Activated B cell treated with CpG ODN at 0.5 μM for 24 hours (primary cell): Measurements from ENCODE around the gene NSUN6. TPM values are rescaled to one million over a fixed set of nuclear protein-coding genes. Genes with fewer than 3 reads are reported as not detected.

Experiments
- ATAC-seq: fragments of 200-7000 bp; cut with Tn5 transposase; one replicate; pipeline ENCODE4 v1.10.0; 2021; ENCODE audit warnings: low read depth, mild to moderate bottlenecking, moderate library complexity
- CTCF ChIA-PET: fragments of 350-600 bp; sonication (Branson Sonifier 250); formaldehyde crosslinking; loops from one replicate; lab custom pipeline; 2021; ENCODE audit warnings: antibody characterized with exemption; lab: Charles Lee
- POLR2A ChIA-PET: fragments of 350-600 bp; sonication (Branson Sonifier 250); formaldehyde crosslinking; loops from one replicate; lab custom pipeline; 2021; ENCODE audit warnings: antibody characterized with exemption; lab: Charles Lee
- DNase-seq: peaks from one replicate; pipeline ENCODE4 v3.0.0; 2022
- H3K27ac Mint-ChIP-seq: one replicate; pipeline ENCODE4 v1.8.0; 2020; ENCODE audit warnings: mixed read lengths
- H3K27me3 Mint-ChIP-seq: one replicate; pipeline ENCODE4 v1.8.0; 2021; ENCODE audit warnings: mixed read lengths
- H3K36me3 Mint-ChIP-seq: one replicate; pipeline ENCODE4 v1.8.0; 2021; ENCODE audit warnings: low read depth, mixed read lengths
- H3K4me1 Mint-ChIP-seq: one replicate; pipeline ENCODE4 v1.8.0; 2021; ENCODE audit warnings: mixed read lengths
- H3K4me3 Mint-ChIP-seq: one replicate; pipeline ENCODE4 v1.8.0; 2020; ENCODE audit warnings: mild to moderate bottlenecking, mixed read lengths
- H3K9me3 Mint-ChIP-seq: one replicate; pipeline ENCODE4 v1.8.0; 2020; ENCODE audit warnings: mixed read lengths
- intact Hi-C: fragments of 100-400 bp; cut with micrococcal nuclease; formaldehyde crosslinking; loops from one replicate; pipeline ENCODE4 v1.15.1; 2024
- total RNA-seq: library from RNA; stranded (reverse); gene quantifications from 2 replicates; pipeline ENCODE4 v1.2.3, GENCODE V29; 2022
- TF ChIP-seq, protein P1 (sequence below): fragments of 200-600 bp; IDR thresholded peaks from one replicate; pipeline ENCODE4 v1.8.0; 2022; ENCODE audit warnings: antibody characterized with exemption, mild to moderate bottlenecking

NSUN6 gene
- total RNA-seq, 1 donor from 2014 or later: 18.4 TPM

DNA sequence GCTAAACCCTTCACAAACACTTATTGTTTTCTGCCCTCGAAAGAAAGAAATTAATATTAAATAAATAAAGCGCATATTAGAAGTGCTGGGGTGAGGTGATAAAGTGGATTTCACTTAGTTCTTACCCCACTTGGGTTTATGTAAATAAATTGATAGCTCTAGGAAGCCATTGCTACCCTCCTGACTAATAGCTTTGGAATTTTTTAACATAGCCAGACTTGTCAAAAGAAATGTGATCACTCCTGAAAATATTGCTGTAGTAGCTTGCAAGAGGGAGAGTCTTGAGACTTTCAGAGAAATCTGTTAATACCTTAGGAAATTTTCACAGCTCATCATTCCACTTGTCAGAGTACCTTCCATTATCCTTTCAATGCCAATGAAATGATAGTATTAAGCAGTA is 15.4 kb upstream of the NSUN6 start:
- intact Hi-C loops: no loop called here
- H3K27ac Mint-ChIP-seq: no peak overlapping the region
- POLR2A ChIA-PET: no interaction called here
- ATAC-seq (no peak), DNase-seq (no peak)
- TF ChIP-seq, protein P1, sequence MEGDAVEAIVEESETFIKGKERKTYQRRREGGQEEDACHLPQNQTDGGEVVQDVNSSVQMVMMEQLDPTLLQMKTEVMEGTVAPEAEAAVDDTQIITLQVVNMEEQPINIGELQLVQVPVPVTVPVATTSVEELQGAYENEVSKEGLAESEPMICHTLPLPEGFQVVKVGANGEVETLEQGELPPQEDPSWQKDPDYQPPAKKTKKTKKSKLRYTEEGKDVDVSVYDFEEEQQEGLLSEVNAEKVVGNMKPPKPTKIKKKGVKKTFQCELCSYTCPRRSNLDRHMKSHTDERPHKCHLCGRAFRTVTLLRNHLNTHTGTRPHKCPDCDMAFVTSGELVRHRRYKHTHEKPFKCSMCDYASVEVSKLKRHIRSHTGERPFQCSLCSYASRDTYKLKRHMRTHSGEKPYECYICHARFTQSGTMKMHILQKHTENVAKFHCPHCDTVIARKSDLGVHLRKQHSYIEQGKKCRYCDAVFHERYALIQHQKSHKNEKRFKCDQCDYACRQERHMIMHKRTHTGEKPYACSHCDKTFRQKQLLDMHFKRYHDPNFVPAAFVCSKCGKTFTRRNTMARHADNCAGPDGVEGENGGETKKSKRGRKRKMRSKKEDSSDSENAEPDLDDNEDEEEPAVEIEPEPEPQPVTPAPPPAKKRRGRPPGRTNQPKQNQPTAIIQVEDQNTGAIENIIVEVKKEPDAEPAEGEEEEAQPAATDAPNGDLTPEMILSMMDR: no peak
- H3K4me1 Mint-ChIP-seq: peaks cover 22% of the 10 kb centered on the region
- H3K27me3 Mint-ChIP-seq: no peaks in the 10 kb centered on the region
- peaks cover 40% of the 10 kb centered on the region for H3K36me3 Mint-ChIP-seq
- CTCF ChIA-PET: no interaction called here
- no peaks in the 10 kb centered on the region for H3K9me3 Mint-ChIP-seq
- no peak overlapping the region for H3K4me3 Mint-ChIP-seq

GRCh38 chr10:18665815-18666558 is 14.6 kb upstream of the NSUN6 start:
- POLR2A ChIA-PET: no interaction called here
- no peak overlapping the region for H3K4me3 Mint-ChIP-seq

GRCh38 chr10:18664841-18665478 is 13.6 kb upstream of the NSUN6 start:
- intact Hi-C loops: no loop called here
- H3K4me3 Mint-ChIP-seq: no peak overlapping the region
- peaks cover 38% of the 10 kb centered on the region for H3K4me1 Mint-ChIP-seq
- ChIA-PET POLR2A (no interaction called here), CTCF (no interaction called here)
- TF ChIP-seq, protein P1: no peak
- peaks cover 34% of the 10 kb centered on the region for H3K36me3 Mint-ChIP-seq
- no peak overlapping the region for H3K27ac Mint-ChIP-seq
- no peak for ATAC-seq
- no peak for DNase-seq
- no peaks in the 10 kb centered on the region for H3K9me3 Mint-ChIP-seq
- no peaks in the 10 kb centered on the region for H3K27me3 Mint-ChIP-seq

More at GRCh38 chr10:18665815-18666558, 14.6 kb upstream of the NSUN6 start:
- TF ChIP-seq, protein P1: no peak
- peaks cover 40% of the 10 kb centered on the region for H3K36me3 Mint-ChIP-seq
- H3K9me3 Mint-ChIP-seq: no peaks in the 10 kb centered on the region
- CTCF ChIA-PET: no interaction called here
- intact Hi-C loops: no loop called here
- H3K4me1 Mint-ChIP-seq: peaks cover 30% of the 10 kb centered on the region
- H3K27ac Mint-ChIP-seq: no peak overlapping the region
- no peak for DNase-seq
- no peak for ATAC-seq
- H3K27me3 Mint-ChIP-seq: no peaks in the 10 kb centered on the region

DNA sequence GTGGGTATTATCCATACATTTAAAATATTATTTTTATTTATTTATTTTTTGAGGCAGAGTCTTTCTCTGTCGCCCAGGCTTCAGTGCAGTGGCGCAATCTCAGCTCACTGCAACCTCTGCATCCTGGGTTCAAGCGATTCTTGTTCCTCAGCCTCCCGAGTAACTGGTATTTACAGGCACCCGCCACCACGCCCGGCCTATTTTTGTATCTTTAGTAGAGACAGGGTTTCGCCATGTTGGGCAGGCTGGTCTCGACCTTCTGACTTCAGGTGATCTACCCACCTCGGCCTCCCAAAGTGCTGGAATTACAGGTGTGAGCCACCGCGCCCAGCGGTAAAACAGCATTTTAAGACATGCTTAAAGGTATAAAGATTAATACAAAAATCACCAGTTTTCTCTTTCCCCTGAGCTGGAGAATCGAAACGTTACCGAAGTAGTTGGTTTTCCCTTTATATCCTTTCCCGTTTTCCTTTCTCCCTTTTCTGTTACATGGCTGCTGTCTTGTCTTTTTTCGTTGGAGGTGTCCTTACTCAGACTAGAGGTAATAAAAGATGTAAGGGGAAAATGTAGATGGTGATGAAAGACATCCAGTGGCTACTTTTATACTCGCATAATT is 9.5 kb upstream of the NSUN6 start:
- no peaks in the 10 kb centered on the region for H3K27me3 Mint-ChIP-seq
- CTCF ChIA-PET: no interaction called here
- H3K9me3 Mint-ChIP-seq: no peaks in the 10 kb centered on the region
- peaks cover 22% of the 10 kb centered on the region for H3K36me3 Mint-ChIP-seq
- DNase-seq (no peak), ATAC-seq (no peak)
- peaks cover 47% of the 10 kb centered on the region for H3K4me1 Mint-ChIP-seq
- intact Hi-C loops: no loop called here
- POLR2A ChIA-PET: no interaction called here
- no peak overlapping the region for H3K27ac Mint-ChIP-seq
- TF ChIP-seq, protein P1: no peak
- H3K4me3 Mint-ChIP-seq: peak overlapping the region; percentile 56
